HL-60 (cell line): Measurements from ENCODE around the gene ACACA.

Experiments
- CTCF ChIP-seq: IDR thresholded peaks from one replicate; pipeline ENCODE4 v1.5.1; 2011; ENCODE audit warnings: low read length, control low read depth, inconsistent platforms; ENCODE audit not compliant: insufficient read depth
- GABPA ChIP-seq: IDR thresholded peaks from 2 replicates; pipeline ENCODE4 v1.6.1; 2012; ENCODE audit warnings: low read depth
- REST ChIP-seq: IDR thresholded peaks from 2 replicates; pipeline ENCODE4 v1.6.1; 2012; ENCODE audit warnings: low read depth; ENCODE audit not compliant: insufficient replicate concordance
- SPI1 ChIP-seq: IDR thresholded peaks from 2 replicates; pipeline ENCODE4 v1.6.1; 2012; ENCODE audit warnings: low read depth, mild to moderate bottlenecking, borderline replicate concordance

GRCh38 chr17:37230633-37231032 is 176.0 kb downstream of the ACACA start:
- TF ChIP-seq CTCF (no peak), SPI1 (no peak), GABPA (no peak), REST (no peak)
